GM18858 (cell line): ENCODE measurements around the gene ARL6IP6.

Experiments used
- ATAC-seq: cut with Tn5 transposase; IDR thresholded peaks from one replicate; pipeline ENCODE4 v1.9.1; 2021; ENCODE audit not compliant: unreplicated experiment

Gene ARL6IP6

DNA sequence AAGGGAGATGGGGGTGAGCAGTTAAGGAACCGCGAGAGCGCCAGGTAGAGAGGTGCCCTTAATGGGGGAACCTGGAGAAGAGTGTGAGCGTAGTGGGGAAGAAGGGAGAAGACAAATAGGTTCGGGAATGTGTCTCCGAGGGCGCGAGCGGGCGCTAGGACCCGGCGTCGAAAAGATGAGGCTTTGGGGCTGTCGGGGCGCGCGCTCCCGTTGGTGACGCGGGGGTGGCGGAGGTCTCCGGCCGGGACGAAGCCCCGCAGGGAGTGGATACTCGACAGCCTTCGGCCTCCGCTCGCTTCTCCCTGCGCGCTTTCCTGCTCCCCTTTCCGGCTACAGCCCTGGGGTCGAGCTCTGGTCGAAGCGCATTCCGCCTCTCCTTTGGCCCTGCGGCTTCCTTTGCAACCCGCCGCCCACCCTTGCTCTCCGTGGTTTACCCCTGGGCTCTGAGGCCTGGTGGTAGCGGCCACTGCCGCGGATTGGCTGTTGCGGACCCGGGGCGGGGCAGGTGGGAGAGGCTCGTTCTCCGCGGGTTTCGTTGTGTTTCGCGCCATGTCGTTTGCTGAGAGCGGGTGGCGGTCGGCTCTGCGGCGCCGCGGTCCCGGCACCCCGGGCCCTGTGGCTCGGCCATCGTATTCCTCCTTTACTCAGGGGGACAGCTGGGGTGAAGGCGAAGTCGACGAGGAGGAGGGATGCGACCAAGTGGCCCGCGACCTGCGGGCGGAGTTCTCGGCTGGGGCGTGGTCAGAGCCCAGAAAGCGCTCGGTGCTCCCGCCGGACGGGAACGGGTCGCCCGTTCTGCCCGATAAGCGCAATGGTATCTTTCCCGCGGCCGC, at the start of gene ARL6IP6:
TSS of gene ARL6IP6 (plus strand) at position 545 of the 833 bp plus-strand sequence. CDS start at position 550, 5 bp downstream.
- ATAC-seq = peak; percentile 52

DNA sequence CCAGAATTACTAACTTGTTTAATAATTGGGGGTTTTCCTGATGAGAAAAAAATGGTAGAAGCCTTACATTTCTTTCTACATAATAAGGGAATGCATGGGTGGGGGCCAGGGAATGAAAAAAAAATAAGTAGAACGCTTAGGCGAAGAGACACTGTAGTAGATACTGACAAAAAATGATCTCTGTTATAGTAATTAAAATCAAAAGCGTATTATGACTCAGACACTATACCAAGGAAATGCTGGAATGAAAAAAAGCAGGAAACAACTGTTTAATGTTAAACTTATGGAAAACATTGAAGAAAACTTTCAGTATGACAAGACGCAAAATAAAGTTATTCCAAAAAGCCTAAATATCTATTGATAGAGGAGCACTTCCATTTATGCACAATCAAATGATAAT, 44.1 kb upstream of the ARL6IP6 start:
- no peak for ATAC-seq

DNA sequence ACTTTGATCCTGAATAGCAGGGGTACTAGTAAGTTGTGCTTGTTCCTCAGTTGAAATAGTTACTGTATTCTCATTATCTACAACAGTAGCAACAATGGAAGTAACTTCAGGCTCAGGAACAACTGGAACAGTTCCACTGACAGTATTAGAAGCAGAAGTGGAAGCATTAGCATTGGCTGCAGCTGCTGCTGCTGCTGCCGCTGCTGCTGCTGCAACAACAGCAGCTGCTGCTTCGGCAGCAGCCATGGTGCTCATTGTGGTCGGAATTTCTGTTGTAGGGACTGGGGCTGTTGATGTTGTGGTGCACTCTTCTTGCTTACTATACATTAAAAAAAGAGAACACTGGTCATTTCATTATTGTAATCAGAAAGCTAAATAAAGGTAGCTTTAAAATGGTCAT, 42.0 kb upstream of the ARL6IP6 start:
- no peak for ATAC-seq

DNA sequence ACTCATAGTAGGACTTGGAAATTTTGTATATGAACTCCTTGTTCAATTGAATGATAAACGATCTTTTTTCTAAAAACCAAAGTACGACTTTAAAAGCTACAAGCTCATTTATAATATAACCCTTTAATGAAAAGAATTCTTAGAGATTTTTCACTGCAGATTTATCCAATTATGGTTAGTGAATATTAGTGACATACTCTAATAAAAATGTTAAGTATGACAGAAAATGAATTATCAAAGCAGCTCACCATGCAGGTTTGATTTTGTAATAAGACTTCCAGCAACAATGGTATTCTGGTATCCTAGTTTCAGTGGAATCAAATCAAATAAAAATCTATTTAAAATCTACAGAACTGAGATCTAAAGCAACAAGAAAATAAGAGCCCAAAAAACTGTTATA, 39.6 kb upstream of the ARL6IP6 start:
- ATAC-seq = no peak

DNA sequence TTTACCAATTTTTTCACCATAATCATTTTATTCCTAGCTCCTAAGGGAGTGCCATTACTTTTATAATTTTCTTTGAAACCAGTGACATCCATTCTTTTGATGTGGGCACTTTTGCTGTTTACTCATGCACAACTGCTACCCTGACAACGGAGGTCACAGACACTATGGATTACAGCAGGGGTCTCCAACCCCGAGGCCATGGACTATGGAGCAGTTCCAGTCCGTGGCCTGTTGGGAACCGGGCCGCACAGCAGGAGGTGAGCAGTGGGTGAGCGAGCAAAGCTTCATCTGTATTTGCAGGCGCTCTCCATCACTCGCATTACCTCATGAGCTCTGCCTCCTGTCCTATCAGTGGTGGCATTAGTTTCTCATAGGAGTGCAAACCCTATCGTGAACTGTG, 35.8 kb upstream of the ARL6IP6 start:
- ATAC-seq = no peak

DNA sequence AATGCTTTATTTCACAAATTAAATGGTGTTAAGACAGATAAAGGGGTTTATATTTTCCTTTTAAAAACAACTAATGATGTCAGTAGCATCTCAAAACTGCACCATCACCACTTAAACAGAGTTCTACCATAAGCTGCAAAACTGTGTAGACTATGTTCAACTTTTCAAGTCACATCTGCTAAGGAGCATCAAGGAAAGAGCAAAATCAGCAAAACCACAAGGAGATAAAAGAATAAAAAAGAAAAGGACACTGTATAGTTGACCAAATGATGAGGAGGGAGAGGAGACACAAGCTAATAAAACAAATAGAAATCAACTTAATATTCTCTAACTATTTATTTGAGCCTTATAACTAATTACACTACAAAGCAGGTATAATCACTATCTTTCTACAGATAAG, 35.0 kb upstream of the ARL6IP6 start:
- ATAC-seq = no peak

DNA sequence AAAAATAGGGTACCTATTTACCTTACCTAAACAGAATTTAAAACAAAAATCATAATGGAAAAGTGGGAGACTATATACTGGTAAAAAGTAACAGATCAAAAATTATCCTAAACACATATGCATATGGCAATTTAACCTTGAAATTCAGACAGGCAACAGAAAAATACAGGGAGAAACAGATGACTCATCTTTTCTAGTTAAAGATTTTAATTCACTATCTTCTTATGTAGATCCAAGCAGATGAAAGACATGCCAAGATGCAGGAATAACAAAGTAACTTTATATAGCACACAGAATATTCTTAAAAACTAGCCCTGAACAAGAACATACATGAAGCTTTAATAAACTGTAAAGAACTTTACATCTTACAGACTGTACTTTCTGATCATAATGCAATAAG, 32.1 kb upstream of the ARL6IP6 start:
- no peak for ATAC-seq

DNA sequence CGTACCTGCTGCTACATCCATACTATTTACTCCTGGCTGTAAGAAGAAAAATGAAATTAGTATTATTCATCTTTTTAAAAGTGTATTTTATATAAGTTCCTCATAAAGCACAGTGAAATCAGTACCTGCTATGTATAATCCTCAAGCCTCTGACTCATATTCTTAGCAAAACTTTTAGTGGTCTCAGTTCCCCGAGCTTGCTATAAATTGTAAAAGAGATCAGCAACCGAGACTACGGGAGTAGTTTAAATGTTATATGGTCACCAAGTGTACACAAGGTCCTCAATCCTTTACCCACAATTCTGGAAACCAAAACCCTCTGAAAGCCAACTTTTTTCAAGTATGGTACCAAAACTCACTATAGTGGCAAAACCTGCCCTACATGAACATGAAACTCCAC, 25.4 kb upstream of the ARL6IP6 start:
- peak; percentile 92 for ATAC-seq

DNA sequence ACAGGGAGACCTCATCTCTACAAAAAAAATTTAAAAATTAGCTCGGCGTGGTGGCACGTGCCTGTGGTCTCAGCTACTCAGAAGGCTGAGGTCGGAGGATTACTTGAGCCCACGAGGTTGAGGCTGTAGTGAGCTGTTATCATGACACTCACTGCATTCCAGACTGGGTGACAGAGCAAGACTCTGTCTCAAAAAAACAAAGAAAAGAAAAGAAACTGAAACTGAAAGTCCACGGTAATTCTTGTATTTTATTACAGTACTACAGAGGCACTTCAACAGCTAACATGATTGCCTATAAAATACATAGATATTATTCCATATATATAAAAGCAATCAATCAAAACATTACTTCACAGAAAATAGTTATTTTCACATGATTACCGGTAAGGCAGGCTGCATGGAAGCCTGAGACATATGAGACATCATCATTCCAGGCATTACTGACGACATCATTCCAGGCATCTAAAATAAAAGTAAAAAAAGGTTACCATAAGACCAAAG, 24.2 kb upstream of the ARL6IP6 start:
- ATAC-seq = peak; percentile 30

DNA sequence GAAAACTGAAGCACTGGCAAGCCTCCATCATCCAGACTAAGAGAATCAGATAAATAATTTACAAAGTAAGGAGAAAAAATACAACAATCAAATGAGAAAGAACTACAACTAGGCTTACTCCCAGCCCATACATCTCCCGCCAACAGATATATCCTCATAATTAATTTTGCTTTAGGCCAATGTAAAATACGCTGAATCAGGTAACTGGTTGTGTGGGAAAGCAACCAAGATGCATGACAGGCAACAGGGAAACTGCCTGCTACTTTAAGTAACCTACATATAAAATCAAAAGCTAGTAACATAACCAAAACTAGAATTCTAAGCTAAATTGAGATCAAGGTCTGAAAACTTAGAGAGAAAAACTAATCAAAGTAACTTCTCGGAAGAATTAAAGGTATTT, 22.7 kb upstream of the ARL6IP6 start:
- no peak for ATAC-seq

DNA sequence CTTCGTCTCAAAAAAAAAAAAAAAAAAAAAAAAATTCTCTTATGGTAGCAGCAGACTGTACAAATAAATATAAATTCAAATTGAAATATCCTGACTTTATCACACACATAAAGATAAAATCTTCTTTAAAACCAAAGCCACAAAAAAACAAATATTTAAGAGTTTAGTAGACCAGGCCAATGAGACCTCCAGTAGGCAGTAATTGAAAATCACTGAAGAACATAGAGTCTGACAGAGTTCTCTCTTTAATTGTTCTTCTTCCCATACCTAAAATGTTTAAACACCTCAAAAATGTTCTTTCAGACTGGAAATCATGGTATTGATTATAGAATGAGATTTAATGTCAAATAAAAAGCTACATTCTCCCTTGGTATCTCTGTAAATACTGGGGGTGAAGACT, 21.9 kb upstream of the ARL6IP6 start:
- no peak for ATAC-seq

DNA sequence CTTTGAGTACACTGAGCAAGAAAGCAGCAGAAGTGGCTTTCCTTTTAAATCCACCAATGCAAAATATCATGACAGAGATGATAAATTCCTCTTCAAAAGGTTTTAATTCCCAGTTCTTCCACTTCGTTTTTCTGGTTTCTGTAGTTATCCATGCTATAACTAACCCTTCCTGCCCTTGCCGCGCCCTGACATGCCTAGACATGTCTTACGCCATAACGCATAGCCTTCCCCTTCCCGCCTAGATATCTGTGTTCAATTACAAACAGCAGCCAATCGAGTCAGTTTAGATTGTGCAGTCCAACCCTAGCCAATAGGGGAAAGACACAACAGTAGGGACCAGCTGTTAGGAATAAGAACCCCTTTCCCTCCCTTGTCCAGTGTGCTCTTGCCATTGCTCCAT, 17.2 kb upstream of the ARL6IP6 start:
- ATAC-seq = no peak

DNA sequence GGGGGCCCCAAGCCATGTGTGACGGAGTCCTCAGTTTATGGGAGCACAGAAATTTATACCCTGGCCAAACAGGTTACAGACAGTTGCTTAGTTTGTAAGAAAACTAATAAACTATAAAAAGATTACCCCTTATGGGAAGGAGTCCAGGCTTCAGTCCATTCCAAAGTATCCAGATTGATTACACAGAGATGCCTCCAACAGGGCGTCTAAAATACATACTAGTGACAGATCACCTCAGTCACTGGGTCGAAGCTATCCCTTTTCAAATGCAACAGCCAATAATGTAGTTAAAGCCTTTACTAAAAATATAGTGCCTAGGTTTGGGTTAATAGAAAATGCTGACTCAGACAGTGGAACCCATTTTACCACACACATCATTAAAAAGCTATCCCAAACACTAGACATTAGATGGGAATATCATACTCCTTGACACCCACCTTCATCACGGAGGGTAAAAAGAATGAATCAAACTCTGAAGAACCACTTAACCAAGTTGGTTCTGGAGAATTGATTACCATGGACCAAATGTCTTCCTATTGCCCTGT, 11.9 kb upstream of the ARL6IP6 start:
- no peak for ATAC-seq

DNA sequence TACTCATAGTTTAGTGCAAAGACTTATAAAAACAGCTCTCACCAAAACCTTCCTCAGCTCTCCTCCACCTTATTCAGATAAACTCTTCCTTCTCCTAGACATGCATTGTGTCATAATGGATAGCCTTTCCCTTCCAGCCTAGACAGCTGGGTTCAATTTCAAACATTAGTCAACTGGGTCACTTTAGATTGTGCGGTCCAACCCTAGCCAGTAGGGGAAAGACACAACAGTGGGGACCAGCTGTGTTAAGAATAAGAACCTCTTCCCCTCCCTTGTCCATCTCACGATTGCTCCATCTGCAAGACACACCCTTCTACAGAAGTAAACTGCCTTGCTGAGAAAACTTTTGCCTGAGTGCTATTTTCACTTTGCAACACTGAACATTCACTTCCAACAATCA, 9.7 kb upstream of the ARL6IP6 start:
- ATAC-seq = no peak

DNA sequence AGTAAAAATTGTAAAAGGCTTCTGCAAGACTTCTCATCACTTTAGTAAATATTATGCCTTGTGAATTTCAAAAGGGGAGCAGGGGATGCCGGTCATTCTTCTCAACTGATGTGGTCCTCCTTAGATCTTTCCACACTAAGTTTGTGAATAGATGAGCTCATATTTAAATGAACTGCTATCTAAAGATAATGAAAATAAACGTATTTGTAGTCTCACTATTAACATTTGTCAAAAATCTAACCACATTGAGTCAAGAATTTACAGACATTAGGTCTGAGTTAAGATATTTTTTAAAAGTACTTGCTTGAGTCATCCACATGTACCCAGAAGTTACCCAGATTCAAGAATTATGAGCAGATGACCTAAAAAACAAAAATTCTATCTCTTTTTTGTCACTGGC, 7.7 kb upstream of the ARL6IP6 start:
- ATAC-seq = no peak

DNA sequence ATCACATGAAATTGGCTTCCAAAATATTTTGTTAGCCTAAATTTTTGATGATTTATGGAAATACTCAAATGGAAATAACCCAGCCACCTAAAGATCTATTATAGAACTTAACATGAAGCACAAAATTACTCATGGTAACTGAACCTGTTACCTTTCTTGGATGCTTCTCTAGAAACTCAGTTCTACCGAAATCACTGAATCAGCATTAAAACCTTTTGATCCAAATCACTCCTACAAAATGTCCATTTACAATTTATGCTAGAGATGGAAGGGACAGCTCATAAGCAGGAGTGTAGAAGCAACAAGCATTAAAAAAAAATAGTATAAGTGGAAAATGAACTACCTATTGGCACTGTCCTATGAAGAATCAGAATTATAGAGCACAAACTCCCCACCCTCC, 3.3 kb upstream of the ARL6IP6 start:
- ATAC-seq = no peak

DNA sequence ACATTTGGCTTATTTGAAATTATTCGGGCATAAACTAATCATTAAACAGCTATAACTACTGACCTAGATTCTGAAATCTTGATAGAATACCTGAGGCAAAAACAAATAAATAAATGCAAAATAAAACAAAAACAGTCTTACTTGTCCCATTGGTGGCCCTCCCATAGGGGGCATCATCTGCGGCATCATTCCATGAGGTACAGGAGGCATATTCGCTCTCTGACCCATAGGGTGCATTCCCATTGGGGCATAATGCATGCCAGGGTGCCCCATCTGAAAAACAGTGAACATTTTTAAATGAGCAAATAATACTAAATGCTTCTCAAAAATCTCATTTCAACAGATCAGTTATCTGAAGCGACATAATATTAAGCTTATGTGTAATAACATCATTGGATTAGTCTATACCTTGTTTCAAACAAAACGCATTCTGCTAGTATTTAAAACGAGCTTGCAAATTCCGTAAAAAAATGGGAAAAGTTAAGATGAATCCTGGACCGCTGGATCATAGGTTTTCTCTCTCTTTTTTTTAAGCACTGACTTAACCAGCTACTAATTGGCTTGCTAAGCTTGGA, 2.5 kb upstream of the ARL6IP6 start:
- no peak for ATAC-seq

DNA sequence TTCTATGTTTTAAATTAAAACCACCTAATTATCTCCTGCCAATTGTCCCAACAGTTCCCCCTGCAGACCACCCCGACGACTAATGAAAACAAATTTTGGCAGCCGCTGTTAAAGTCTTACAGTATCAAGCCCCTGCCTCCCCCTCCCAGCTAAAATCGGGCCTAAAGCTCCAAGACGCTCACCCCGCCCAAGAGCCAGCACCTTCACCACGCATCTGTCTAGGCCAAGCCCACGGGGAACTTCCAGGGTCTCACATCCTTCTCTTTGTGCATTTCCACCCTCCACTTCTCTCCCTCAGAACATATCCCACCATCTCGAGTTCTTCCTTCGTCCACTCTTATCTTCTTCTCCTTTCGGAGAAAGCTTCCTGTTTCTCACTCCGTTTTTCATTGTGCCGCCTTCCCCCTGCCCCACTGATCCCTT, 1.6 kb upstream of the ARL6IP6 start:
- no peak for ATAC-seq

DNA sequence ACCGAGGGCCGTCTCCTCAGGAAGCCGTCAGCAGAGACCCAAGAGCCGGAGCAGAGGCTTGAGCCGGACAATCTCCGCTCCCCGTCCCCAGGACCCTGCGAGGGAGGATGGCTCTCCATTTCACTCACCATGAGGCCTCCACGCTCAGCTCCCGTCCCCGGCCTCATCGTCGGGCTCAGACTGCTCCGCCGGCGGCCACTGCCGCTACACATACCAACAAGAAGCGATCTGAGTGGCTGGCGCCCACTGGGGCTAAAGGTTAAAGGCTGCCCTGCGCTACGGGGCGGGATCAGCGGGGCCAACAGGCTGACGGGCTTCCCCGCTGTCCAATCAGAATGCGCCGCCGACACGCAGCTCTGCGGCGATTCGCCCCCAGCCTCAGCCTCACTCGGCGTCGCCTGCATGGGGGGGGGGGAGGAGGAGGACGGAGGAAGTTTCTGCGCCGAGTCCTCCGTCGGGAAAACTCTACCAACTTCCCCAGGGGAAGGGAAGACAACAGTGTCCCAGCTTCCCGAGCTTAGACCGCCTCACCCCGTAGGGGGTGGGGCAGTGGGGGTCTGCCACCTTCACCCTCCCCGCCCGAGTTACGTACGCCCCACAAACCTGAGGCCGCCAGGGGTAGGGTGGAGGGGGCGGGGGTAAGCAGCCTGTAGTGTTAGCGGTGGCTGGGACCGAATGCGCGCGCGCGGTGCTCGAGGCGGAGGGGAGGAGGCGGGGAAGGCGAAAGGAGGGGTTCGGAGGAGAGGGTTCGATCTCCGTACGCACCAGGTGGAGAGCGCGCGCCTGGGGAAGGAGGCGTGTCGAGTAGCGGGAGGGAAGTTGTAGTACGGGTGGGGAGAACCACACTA, 968 bp upstream of the ARL6IP6 start, which contains the start of gene PRPF40A:
TSS of gene PRPF40A (minus strand) at position 234 of the 848 bp plus-strand sequence. CDS start at position 212, 22 bp downstream.
- ATAC-seq = peak; percentile 72

DNA sequence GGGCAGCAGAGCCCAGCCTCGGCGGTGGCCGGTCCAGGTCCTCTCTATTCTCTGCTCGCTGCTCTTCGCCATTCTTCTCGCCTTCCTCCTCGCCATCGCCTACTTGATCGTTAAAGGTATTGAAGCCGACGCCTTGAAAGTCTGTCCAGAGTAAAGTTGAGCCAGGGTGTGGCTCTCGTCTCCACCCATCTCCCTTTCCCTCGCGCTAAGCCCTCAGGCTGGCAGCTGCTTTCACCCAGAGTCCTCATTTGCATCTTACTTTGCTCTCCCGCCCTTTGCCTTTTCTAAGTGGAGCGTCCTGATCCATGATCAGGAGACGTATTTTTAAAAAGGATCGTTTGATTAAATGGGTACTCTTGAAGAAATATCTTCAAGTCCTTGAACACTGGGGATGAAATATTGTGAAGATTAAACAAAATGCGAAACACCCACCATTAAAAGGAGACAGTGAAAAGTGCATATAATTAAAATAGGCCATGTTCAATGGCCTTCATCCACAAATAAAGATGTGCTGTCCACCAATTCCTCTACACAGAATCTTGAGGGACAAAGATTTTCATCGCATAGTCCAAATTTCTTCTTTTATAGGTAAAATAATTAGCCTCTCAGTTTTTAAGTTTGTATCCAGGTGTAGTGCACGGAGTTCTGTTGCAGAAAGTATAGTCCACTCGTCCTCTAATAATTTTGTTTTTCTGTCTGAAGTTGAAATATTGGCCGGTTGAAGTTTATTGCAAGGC, 657 bp downstream of the ARL6IP6 start:
- ATAC-seq = peak; percentile 22
